T-helper 2 cell (primary cell): ENCODE measurements around the gene CERK.
A peak's percentile ranks its signal among the peaks of the same experiment; 100 is the strongest.
"Not testable (repeated sequence)": the region's sequence is repeated elsewhere in the genome, so short reads cannot be mapped to it uniquely, and the experiment has no call there.

Experiments
- DNase-seq, 5 experiments: peaks; one replicate each; pipeline versions ENCODE4 v3.0.0 to v3.0.0-alpha.2; 2012 to 2022

CERK gene

DNA sequence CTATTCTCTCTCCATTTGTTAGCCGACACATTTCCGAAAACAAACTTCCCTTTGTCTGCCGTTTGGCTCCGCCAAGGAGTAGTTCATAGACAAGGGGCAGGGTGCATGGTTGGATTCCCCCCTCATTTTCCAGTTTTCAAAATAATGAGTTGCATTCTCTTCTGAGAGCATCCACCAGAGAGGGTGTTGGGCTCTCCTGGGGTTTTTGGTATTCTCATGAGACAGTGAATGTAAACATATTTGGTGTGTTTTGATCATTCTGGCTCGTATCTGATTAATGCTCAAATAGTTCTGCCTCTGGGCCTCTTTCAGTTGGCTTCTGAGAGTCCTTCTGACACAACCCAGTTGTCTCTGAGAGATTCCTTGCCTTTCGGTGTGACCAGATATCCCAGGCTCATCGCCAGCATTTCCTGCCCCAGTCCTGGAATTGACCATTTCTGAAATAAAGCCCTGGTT is 96.2 kb downstream of the CERK start:
- DNase-seq: no peak

DNA sequence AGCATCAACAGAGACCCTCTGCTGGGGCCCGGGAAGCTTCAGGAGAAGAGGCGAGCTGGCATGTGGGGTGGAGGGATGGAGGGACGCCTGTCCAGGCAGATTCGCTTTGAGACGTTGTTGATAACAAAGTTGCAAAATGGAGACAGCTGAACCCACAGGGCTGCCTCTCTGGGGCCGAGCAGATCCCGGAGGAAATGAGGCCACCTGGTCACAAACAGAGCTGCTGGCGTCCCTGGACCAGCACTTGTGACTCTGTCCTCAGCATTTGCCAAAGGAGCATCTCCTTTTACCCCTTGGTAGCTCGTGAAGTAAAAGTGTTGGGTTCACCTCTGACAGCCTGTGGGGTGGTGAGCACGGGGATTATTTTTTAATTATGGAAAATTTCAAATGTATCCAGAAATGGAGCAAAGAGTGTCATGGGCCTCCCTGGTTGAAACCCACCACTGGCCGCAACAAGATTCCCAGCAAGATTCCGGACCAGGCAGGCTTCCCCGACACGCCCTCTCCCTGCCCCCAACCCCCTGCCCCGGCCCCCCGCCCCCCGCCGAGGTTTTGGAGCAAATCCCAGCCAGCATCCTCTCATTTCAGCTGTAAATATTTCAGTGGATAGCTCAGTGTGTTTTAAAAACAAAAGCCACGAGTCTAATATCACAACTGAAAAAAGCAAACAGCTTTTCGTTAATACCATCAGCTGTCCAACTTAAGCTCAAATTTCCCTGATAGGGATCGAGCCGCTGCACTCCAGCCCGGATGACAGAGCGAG is 97.6 kb downstream of the CERK start:
- DNase-seq: no peak

DNA sequence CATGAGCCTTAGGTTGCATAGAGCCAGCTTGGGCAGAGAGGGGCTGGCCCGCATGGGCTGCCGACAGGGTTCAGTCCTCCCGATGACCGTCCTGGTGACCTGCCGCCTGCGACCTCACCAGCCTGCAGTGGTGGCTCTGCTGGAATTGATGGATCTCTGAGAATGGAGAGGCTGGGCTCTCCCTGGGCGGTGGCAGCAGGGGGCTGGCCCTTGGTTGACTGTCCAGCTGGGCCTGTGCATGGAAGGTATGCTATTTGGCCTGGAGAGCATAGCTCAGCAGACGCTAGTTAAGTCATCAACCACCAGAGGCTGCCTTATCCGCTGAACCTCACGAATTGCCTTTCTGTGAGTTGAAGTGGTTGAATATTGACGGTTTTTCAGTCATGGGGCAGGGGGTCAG is 98.2 kb downstream of the CERK start:
- no peak for DNase-seq

- peak in 1 of 5 experiments; percentile 48 for DNase-seq
These were observed 99.2 kb downstream of the CERK start for GRCh38 chr22:46638601-46639431.

DNA sequence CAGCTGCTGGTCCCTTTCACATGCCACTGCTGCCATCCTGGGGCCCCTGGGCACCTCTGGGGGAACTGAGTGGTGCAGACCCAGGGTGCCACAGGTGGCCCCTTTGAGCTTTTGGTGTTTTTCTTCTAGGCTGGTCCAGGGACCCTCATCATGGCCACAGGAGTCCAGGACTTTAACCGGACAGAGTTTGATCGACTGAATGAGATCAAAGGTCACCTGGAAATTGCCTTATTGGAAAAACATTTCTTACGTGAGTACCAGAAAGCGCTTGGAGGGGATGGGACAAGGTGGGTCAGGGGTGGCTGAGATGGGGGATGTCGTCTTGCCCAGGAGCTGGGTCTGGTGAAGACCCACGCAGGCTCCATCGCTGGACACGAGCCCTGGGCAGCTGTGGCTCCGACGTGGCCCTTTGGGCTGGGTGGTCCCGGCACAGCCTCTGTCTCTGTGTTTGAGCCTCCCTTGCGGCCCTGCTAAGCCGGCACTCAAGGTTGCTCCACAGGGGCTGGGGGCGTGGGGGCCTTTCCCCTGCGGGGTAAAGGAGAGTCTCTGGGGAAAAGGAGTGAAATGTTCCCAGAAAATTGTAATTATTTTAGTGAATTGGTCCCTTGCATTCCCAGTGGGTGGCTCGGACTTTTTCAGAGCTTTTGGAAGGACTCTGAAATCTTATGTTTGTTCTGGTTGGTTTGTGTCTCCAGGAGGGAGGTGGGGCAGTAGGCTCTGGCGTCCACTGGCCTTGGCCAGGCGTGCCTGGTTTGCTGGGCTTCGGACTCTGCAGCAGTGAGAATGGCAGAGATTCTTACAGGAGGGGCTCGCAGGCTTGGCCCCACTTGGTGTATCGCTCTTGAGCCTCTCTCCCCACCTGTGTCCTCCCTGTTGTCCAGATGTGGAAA is 100.1 kb downstream of the CERK start:
- no peak for DNase-seq

GRCh38 chr22:46636221-46637002 is 101.6 kb downstream of the CERK start:
- no peak for DNase-seq

DNA sequence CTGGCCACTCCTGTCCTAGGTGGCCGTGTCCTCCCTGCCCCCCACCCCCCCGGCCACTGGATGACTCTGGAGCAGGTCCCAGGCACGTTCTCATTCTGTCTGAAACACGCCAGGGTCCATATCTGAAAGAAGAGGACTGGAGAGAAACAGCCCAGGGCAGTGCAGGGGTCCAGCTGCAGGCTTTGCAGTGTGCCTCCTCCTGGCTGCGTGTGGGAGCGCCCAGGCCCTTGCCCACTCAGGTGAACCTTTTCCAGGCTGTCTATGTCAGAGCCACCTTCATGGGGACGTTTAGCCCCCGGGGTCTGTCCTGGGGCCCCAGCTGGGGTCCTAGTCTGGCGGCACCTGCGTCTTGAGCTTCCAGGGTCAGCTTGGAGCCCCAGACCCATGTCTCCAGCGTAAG is 102.3 kb downstream of the CERK start:
- no peak for DNase-seq

DNA sequence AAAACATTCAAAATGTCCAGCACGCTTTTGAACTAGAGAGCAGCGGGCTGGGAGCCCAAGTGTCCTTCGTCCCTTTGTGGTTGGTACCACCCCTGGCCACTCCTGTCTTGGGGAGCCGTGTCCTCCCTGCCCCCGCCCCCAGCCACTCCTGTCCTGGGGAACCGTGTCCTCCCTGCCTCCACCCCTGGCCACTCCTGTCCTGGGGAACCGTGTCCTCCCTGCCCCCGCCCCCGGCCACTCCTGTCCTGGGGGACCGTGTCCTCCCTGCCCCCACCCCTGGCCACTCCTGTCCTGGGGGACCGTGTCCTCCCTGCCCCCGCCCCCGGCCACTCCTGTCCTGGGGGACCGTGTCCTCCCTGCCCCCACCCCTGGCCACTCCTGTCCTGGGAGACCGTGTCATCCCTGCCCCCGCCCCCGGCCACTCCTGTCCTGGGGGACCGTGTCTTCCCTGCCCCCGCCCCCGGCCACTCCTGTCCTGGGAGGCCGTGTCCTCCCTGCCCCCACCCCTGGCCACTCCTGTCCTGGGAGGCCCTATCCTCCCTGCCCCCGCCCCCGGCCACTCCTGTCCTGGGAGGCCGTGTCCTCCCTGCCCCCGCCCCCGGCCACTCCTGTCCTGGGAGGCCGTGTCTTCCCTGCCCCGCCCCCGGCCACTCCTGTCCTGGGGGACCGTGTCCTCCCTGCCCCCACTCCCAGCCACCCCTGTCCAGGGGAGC is 102.9 kb downstream of the CERK start:
- DNase-seq: not testable (repeated sequence)
